ENCODE measurements around the gene KLHL12.

KLHL12 gene

GRCh38 chr1:202926581-202927491, at the start of gene KLHL12:
Gene KLHL12, minus strand, starts transcription at chr1:202927234. Its CDS starts 2,072 bp downstream, at chr1:202925162.
- peak; percentile 97 for DNase-seq

DNA sequence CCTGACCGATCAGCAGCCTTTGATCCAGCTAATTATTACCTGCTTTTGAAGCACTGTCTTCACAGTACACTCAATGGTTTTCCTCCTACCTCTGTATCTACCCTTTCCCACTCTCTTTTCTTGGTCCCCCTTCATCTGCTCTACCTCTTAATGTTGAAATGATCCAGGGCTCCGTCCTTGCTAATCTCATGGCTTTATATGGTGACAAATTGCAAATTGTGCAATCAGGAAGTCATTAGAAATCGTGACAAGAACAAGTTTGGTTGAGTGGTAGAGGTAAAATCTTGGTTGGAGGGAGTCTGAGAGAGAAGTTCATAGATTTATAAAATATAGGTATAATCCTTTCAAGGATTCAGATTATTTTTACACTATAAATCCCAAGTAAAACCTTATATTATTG, 49.6 kb upstream of the KLHL12 start:
- DNase-seq: no peak

DNA sequence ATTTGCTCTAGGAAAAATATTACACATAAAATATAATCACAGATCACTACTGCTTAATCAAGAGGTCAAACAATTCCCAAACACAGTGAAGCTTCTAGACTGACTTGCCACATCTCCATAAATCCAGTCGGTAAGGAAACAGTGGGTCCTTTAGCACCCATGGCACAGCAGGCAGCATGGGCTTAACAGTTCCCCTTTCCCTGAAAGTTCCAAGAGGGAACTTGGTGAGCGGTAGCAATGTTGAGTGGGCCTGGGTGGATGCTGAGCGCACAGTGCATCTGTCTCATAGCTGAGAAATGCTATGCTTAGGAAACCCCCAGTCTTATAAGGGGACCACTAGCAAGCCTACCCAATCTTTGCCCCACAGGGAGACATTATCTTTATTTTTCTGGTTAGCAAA, 47.8 kb upstream of the KLHL12 start:
- no peak for DNase-seq

DNA sequence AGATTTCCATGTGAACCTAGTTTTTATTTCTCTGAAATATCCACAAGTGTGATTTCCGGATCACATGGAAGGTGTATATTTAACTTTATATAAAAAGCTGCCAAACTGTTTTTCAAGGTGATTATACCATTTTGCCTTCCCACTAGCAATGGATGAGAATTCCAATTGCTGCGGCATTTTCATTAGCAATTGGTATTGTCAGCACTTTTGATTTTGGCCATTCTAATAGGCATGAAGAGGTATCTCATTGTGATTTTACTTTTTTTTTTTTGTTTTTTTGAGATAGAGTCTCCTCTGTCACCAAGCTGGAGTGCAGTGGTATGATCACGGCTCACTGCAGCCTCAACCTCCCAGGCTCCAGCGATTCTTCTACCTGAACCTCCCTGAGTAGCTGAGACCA, 45.0 kb upstream of the KLHL12 start:
- DNase-seq: no peak

GRCh38 chr1:202968895-202969295, 41.9 kb upstream of the KLHL12 start:
- DNase-seq: peak; percentile 35

GRCh38 chr1:202968351-202968750, 41.3 kb upstream of the KLHL12 start:
- DNase-seq: no peak

DNA sequence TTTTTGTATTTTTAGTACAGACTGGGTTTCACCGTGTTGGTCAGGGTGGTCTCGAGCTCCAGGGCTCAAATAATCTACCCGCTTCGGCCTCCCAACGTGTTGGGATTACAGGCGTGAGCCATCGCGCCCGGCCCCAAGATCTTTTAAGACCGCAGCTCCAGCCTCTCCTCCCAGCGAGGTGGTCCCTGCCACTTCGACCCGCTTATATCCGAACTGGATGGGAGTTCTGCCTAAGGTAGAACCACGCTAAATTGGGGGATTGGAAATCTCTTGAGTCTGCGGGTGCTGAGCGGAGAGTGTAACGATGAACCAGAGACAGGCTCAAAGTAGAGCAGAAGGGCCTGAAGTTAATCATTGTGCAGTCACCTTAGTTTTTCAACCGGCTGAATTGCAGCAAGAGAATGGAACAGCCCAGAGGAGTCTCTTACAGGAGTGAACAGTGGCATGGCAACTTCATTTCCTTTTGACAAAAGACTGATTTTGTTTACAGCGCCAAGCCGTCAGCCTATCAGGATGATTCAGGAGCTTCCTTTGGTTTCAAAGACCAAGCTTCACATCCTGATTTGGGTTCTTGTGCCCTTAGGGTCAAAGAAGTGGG, 40.7 kb upstream of the KLHL12 start:
- no peak for DNase-seq

- no peak for DNase-seq
Measured at GRCh38 chr1:202966006-202966898, 39.2 kb upstream of the KLHL12 start.

- DNase-seq: no peak
Measured at GRCh38 chr1:202965422-202965821, 38.4 kb upstream of the KLHL12 start.

GRCh38 chr1:202964791-202965410, 37.9 kb upstream of the KLHL12 start:
- DNase-seq: peak; percentile 60

DNA sequence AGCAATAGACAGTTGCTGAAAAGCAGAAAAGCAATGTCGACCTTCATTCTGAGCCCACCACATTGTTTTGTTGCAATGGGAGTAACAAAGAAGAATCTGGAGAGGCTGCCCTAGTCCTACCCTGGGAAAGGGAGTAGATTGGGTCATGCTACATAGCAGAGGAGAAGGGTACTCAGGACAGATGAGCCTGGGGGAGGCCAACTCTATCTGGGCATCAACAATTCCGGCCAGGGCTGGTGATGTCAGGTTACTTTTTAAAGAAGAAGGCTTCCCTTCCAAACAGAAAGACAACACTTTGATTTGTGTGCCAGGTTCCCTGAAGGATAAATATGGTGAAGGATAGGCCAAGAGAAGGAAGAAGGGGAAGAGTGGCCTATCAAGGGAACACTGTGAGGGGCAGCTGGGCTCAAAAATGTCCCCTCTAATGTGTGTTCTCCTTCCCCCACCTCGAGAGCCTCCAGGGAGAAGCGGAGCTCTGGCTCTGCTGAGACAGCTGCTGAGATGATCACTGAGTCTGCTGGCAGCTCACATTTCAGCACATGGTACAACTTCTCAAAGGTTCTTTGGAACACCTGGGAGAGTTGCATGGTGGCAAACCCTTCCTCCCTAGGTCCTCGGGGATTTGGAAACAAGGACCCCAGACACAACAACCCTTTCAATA, 34.3 kb upstream of the KLHL12 start:
- peak; percentile 25 for DNase-seq

DNA sequence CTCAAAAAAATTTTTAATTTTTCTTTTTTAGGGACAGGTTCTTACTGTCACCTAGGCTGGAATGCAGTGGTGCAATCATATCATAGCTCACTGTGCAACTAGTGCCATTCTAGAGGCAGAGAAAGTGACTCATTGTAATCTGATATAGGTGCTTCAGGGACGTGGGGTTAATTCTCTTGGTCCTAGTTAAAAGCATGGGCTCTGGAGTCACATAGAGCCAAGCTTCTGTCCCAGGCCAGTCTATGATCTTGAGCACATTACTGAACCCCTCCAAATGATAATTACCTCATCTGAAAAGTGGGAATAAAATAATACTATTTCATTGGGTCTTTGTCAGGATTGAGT, 32.2 kb upstream of the KLHL12 start:
- no peak for DNase-seq

DNA sequence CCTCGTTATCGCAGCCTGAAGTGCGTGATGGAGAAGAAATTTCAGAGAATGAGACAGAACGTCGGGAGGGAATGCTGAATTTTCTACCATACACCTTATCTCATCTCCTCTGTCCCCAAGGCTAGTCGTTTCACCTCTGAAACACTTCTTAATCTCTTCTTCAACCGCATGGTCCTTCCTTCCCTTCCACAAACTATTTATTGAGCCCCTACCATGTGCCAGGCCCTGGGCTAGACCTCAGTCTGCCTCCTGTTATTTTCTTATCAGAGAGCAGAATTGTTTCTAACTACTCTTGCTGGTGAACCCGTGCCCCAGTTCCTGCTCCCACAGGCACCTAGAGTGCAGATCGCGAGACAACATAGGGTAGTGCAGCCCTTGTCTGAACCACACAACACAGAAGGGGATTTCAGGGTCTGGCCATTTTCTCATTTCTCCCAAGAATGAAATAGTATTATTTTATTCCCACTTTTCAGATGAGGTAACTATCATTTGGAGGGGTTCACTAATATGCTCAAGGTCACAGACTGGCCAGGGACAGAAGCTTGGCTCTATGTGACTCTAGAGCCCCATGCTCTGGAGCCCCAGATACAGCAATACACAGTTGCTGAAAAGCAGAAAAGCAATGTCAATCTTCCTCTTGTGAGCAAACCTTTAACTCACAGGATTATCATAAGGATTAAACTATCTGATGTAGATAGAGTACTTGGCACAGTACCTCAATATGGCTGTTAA, 31.7 kb upstream of the KLHL12 start:
- DNase-seq: no peak

- peak; percentile 93 for DNase-seq
Measured at GRCh38 chr1:202957733-202958543, 30.9 kb upstream of the KLHL12 start, which contains the start of gene ADIPOR1. Gene ADIPOR1, minus strand, starts transcription at chr1:202958312. Its CDS starts 7,242 bp downstream, at chr1:202951070.

GRCh38 chr1:202956969-202957368, 29.9 kb upstream of the KLHL12 start:
- DNase-seq: no peak

- DNase-seq: no peak
Measured at GRCh38 chr1:202954057-202954745, 27.2 kb upstream of the KLHL12 start.

DNA sequence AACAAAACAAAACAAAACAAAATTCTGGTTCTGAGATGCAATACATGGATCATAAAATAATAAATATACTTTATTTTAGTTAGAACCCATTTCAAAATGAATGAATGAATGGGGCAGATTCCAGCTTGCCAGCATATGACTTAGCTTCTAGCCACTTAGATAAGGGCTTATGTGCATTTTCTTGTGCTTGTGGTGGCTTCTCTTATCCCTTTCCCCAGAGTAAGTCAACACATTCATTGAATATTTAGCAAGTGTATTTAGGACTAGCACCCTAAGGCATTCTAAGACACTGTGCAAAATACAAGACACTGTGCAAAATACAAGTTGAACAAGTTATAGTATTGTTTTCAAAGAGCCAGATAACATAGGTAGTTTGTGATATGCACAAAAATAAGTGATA, 26.4 kb upstream of the KLHL12 start:
- no peak for DNase-seq

DNA sequence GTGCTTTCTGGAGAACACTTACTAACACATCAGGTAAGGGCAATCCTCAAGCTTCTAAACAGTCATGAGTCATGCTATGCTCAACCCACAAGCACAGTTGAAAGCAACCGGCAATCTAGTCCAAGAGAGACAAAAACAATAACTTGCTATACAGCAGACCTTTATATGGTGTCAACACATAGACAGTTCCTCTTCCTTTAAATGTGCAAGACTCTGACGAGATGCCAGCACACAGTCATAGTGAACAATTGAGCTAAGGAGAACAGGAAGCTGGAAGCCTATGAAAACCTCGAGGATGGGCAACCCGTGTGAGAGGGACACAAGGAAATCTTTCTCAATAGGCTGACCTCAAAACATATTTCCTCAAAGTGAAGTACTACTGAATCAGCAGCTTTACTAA, 25.8 kb upstream of the KLHL12 start:
- peak; percentile 26 for DNase-seq

DNA sequence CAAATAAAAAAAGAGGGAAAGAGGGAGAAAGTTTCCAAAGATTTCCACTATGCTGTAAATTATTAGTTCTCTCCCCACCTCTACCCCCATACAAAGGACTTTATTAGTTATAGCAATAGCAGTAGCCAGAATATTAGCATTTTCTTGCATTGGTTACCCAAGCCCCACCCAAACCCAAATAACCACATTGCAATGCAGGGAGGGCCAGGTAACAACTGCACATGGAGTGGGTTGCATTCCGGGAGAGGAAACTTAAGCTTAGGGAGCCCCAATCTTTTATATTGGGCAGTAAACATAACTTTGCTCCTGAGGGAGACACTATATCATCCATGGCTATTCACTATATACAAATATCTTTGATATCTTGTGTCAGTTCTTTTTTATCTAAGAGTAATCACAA, 25.1 kb upstream of the KLHL12 start:
- no peak for DNase-seq

- no peak for DNase-seq
Measured at GRCh38 chr1:202951437-202951836, 24.4 kb upstream of the KLHL12 start.
